DLD1 (cell line): ENCODE measurements around the gene ZDHHC22.

Source experiments
- in situ Hi-C: cut with HindIII; loops from 2 replicates; pipeline ENCODE4 v1.10.0; 2017; ENCODE audit warnings: low sequenced_read_pairs

ZDHHC22 gene

GRCh38 chr14:77086017-77086727, 55.4 kb downstream of the ZDHHC22 start:
- in situ Hi-C loops, result loop anchor here (25.0 kb wide), 1 partner anchor 199 kb away; no protein-coding TSS in a partner anchor

GRCh38 chr14:77085538-77085937, 56.1 kb downstream of the ZDHHC22 start:
- in situ Hi-C loops, result loop anchor here (25.0 kb wide), 1 partner anchor 198 kb away; no protein-coding TSS in a partner anchor

GRCh38 chr14:77084985-77085384, 56.6 kb downstream of the ZDHHC22 start:
- in situ Hi-C loops, result loop anchor here (25.0 kb wide), 1 partner anchor 198 kb away; no protein-coding TSS in a partner anchor

- in situ Hi-C loops, result loop anchor here (25.0 kb wide), 1 partner anchor 196 kb away; no protein-coding TSS in a partner anchor
Observed at GRCh38 chr14:77083082-77083481, 58.5 kb downstream of the ZDHHC22 start.

GRCh38 chr14:77082356-77082755, 59.2 kb downstream of the ZDHHC22 start:
- in situ Hi-C loops, result loop anchor here (25.0 kb wide), 1 partner anchor 195 kb away; no protein-coding TSS in a partner anchor
